Activated naive CD4-positive, alpha-beta T cell treated with anti-CD3 and anti-CD28 coated beads for 36 hours (primary cell): Measurements from ENCODE around the gene EML6. TPM values are rescaled to one million over a fixed set of nuclear protein-coding genes. Genes with fewer than 3 reads are reported as not detected.

Experiments
- CTCF ChIA-PET: fragments of 350-600 bp; sonication (Branson Sonifier 250); formaldehyde crosslinking; loops from one replicate; lab custom pipeline; 2021; ENCODE audit warnings: antibody characterized with exemption; lab: Charles Lee
- DNase-seq: peaks from one replicate; pipeline ENCODE4 v3.0.0-alpha.2; 2020
- H3K27ac Mint-ChIP-seq: one replicate; pipeline ENCODE4 v1.8.0; 2021; ENCODE audit warnings: mild to moderate bottlenecking, mixed read lengths
- H3K27me3 Mint-ChIP-seq: one replicate; pipeline ENCODE4 v1.8.0; 2021; ENCODE audit warnings: low read depth, mixed read lengths
- H3K36me3 Mint-ChIP-seq: one replicate; pipeline ENCODE4 v1.8.0; 2021; ENCODE audit warnings: low read depth, mixed read lengths
- H3K4me1 Mint-ChIP-seq: one replicate; pipeline ENCODE4 v1.8.0; 2021; ENCODE audit warnings: low read depth, mixed read lengths
- H3K4me3 Mint-ChIP-seq: one replicate; pipeline ENCODE4 v1.8.0; 2021; ENCODE audit warnings: mild to moderate bottlenecking, moderate library complexity, mixed read lengths
- H3K9me3 Mint-ChIP-seq: one replicate; pipeline ENCODE4 v1.8.0; 2021; ENCODE audit warnings: mixed read lengths
- intact Hi-C: fragments of 100-400 bp; cut with micrococcal nuclease; formaldehyde crosslinking; loops from one replicate; pipeline ENCODE4 v1.15.1; 2023
- total RNA-seq, 2 experiments: library from RNA; stranded (reverse); gene quantifications; one replicate each; pipeline ENCODE4 v1.2.3, GENCODE V29; 2021

Gene EML6
- total RNA-seq, 2 experiments from 2014 or later, result 0.38 to 0.49 TPM

GRCh38 chr2:54810246-54810645 lies 86.8 kb downstream of the EML6 start:
- Mint-ChIP-seq H3K9me3 (no peaks in the 10 kb centered on the region), H3K27ac (no peak overlapping the region), H3K27me3 (peaks cover 13% of the 10 kb centered on the region), H3K4me1 (no peaks in the 10 kb centered on the region), H3K36me3 (no peaks in the 10 kb centered on the region), H3K4me3 (no peak overlapping the region)
- DNase-seq, result no peak
- CTCF ChIA-PET, result no interaction called here
- intact Hi-C loops, result no loop called here

DNA sequence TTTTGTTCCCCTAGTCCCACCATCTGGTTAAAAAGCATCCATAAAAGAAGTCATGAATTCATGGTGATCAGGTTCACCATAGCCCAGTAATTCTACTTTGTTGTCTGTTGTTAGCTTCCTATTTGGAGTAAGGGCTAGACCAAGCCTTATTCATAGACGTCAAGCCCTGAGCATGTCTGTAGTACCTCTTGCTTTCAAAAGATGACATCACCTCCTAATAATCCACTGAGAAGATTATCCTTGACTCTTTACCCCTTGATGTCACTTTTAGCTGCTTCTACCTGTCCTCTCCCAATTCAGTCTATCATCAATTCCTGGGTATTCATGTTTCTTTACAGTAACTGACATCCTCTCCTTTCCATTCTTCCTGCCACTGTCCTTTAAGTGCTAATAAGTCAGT lies 90.1 kb downstream of the EML6 start:
- Mint-ChIP-seq H3K27me3 (peaks cover 13% of the 10 kb centered on the region), H3K36me3 (no peaks in the 10 kb centered on the region), H3K9me3 (no peaks in the 10 kb centered on the region), H3K27ac (no peak overlapping the region), H3K4me1 (no peaks in the 10 kb centered on the region), H3K4me3 (no peak overlapping the region)
- DNase-seq, result no peak
- intact Hi-C loops, result no loop called here
- CTCF ChIA-PET, result no interaction called here

GRCh38 chr2:54814389-54815147 lies 91.1 kb downstream of the EML6 start:
- Mint-ChIP-seq H3K9me3 (no peaks in the 10 kb centered on the region), H3K27me3 (peaks cover 10% of the 10 kb centered on the region), H3K4me3 (no peak overlapping the region), H3K36me3 (no peaks in the 10 kb centered on the region), H3K4me1 (no peaks in the 10 kb centered on the region), H3K27ac (no peak overlapping the region)
- DNase-seq, result no peak
- intact Hi-C loops, result no loop called here
- CTCF ChIA-PET, result interaction anchor here (1.6 kb wide), 1 partner anchor 10 kb away, joined by 5 read pairs; no protein-coding TSS in a partner anchor

DNA sequence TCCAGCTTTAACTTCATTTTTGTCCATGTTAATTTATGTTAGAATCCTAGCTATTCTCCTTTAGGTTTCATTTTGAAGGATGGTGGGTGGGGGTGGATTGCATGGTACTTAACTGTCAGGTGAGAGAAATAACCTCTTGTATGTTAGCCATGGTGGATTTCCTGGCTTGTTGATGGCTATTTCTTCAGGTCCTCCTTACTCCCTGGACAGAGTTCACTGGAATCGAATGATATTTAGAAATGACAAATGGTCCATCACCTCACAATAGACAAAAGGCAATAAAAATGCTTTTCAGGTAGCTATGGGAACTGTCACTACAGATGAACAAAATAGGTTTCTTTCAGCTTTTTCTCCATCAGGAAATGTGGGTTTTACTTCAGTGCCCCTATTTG lies 91.7 kb downstream of the EML6 start:
- Mint-ChIP-seq H3K4me1 (no peaks in the 10 kb centered on the region), H3K9me3 (no peaks in the 10 kb centered on the region), H3K27ac (no peak overlapping the region), H3K27me3 (peaks cover 8% of the 10 kb centered on the region), H3K4me3 (no peak overlapping the region), H3K36me3 (no peaks in the 10 kb centered on the region)
- intact Hi-C loops, result no loop called here
- CTCF ChIA-PET, result interaction anchor here (1.6 kb wide), 1 partner anchor 9 kb away, joined by 5 read pairs; no protein-coding TSS in a partner anchor
- no peak for DNase-seq

DNA sequence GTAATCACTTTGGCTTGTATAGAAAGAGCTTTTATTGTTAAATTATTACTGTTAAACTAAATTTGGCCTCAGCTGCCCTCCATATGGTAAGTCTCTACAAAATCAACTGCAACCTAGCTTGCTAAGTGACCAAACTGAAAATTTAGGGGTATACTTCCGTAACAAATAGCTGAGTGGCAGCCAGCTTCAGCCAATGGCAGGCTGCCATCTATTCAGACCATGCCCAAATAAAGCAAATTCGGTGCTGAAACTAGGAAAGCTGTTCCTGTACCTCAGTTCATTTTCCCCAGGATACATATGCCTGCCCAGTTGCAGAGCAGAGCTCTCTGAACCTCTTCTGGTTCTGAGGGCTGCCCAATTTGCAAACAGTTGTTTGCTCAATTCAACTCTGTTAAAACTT lies 94.8 kb downstream of the EML6 start:
- H3K4me3 Mint-ChIP-seq, result no peak overlapping the region
- H3K36me3 Mint-ChIP-seq, result no peaks in the 10 kb centered on the region
- peaks cover 7% of the 10 kb centered on the region for H3K27me3 Mint-ChIP-seq
- CTCF ChIA-PET, result interaction anchor here (1.3 kb wide), 1 partner anchor 20 kb away, joined by 3 read pairs; no protein-coding TSS in a partner anchor
- no peaks in the 10 kb centered on the region for H3K9me3 Mint-ChIP-seq
- intact Hi-C loops, result no loop called here
- H3K4me1 Mint-ChIP-seq, result no peaks in the 10 kb centered on the region
- no peak for DNase-seq
- H3K27ac Mint-ChIP-seq, result no peak overlapping the region

DNA sequence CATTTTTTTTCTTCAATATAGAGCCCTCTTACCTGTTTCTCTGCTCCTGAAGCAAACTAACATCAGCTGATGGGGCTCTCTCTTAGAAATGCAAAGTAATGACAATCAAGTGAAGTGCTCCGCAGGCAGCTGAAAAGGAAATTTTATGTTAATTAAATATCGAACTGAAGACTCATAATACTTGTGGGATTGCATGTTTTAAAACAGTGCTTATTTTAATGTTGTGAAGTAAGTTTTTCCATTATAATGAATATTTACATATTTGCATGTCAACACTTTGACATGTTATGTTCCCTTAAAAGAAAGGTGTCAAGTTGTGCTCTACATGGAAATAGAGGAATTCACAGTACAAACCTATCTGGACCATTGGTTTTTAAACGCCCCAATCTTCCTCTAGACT lies 97.1 kb downstream of the EML6 start:
- DNase-seq, result no peak
- intact Hi-C loops, result no loop called here
- Mint-ChIP-seq H3K9me3 (no peaks in the 10 kb centered on the region), H3K27me3 (peaks cover 4% of the 10 kb centered on the region), H3K36me3 (no peaks in the 10 kb centered on the region), H3K27ac (no peak overlapping the region), H3K4me3 (no peak overlapping the region), H3K4me1 (no peaks in the 10 kb centered on the region)
- CTCF ChIA-PET, result interaction anchor here (1.2 kb wide), 1 partner anchor 18 kb away, joined by 3 read pairs; no protein-coding TSS in a partner anchor

DNA sequence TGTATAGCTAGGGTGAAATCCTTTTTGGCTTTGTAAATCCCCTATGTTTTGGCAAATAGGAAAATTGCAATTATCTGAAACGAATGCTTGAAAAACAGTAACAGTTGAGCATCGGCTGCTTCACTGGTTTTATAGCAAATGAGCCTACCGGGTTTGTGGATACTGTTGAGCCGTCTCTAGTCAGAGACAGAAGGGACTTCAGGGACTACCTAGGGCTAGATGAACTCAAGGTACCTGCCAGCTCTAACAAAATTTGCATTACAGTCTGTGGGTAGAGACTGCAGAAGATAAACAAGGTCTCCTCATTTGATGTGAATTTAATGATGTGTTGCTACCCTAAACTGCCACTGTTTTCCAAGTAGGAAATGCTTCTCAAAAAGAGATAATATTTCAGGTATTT lies 101.1 kb downstream of the EML6 start:
- H3K27ac Mint-ChIP-seq, result no peak overlapping the region
- CTCF ChIA-PET, result interaction anchor here (1.0 to 1.5 kb wide), 3 partner anchors 9 to 17 kb away, joined by 3 to 5 read pairs (median 3); no protein-coding TSS in a partner anchor
- H3K27me3 Mint-ChIP-seq, result peaks cover 4% of the 10 kb centered on the region
- no peaks in the 10 kb centered on the region for H3K4me1 Mint-ChIP-seq
- intact Hi-C loops, result no loop called here
- no peaks in the 10 kb centered on the region for H3K36me3 Mint-ChIP-seq
- no peaks in the 10 kb centered on the region for H3K9me3 Mint-ChIP-seq
- no peak for DNase-seq
- no peak overlapping the region for H3K4me3 Mint-ChIP-seq

DNA sequence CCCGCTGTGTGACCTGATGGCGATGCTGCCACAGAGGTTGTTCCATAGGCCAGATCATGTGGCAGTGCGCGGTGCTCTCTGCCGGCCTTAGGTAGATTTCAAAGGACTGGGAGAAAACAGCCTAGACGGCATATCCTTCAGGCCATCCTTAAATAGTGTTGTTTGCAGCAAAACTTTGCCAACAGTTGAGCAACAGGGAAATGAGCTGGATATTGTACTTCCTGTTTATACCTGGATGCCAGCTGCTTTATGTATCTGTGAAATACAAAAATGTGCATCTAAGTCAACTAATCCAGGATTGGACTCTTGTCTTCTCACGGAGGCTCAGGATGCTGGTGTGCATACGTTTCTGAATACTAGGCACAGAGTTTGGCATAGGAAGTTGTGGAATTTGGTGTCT lies 107.1 kb downstream of the EML6 start:
- CTCF ChIA-PET, result interaction anchor here (1.1 kb wide), 1 partner anchor 8 kb away, joined by 3 read pairs; no protein-coding TSS in a partner anchor

GRCh38 chr2:54831480-54831879 lies 108.0 kb downstream of the EML6 start:
- intact Hi-C loops, result no loop called here
- Mint-ChIP-seq H3K4me3 (no peak overlapping the region), H3K27me3 (no peaks in the 10 kb centered on the region), H3K27ac (no peak overlapping the region), H3K4me1 (no peaks in the 10 kb centered on the region), H3K36me3 (no peaks in the 10 kb centered on the region), H3K9me3 (no peaks in the 10 kb centered on the region)
- no peak for DNase-seq
- CTCF ChIA-PET, result no interaction called here

More for the DNA sequence above, 107.1 kb downstream of the EML6 start:
- no peak overlapping the region for H3K27ac Mint-ChIP-seq
- no peak overlapping the region for H3K4me3 Mint-ChIP-seq
- H3K27me3 Mint-ChIP-seq, result no peaks in the 10 kb centered on the region
- no peaks in the 10 kb centered on the region for H3K36me3 Mint-ChIP-seq
- H3K4me1 Mint-ChIP-seq, result no peaks in the 10 kb centered on the region
- no peaks in the 10 kb centered on the region for H3K9me3 Mint-ChIP-seq
- DNase-seq, result no peak
- intact Hi-C loops, result no loop called here

DNA sequence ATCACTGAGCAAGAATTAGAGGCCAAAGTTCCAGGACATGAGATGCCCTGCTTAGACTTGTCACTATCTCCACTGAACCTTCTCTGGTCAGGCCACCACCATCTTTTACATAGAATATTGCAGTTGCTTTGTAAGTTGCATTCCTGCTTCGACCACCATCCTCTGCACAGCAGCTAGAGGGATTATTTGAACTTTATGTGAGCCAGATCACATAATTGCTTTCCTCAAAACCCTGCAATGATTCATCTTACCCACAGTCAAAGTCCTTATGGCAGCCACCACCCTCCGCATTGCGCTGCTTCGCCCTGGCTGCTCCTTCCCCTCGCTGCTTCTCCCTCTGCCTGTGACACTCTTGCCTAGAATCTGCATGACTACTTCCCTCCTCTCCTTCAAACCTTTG lies 111.3 kb downstream of the EML6 start:
- intact Hi-C loops, result loop anchor here (5.0 kb wide), 1 partner anchor 178 kb away; no protein-coding TSS in a partner anchor
- no peak overlapping the region for H3K27ac Mint-ChIP-seq
- no peaks in the 10 kb centered on the region for H3K9me3 Mint-ChIP-seq
- CTCF ChIA-PET, result no interaction called here
- no peaks in the 10 kb centered on the region for H3K36me3 Mint-ChIP-seq
- H3K4me1 Mint-ChIP-seq, result no peaks in the 10 kb centered on the region
- DNase-seq, result no peak
- no peak overlapping the region for H3K4me3 Mint-ChIP-seq
- no peaks in the 10 kb centered on the region for H3K27me3 Mint-ChIP-seq

GRCh38 chr2:54836477-54836876 lies 113.0 kb downstream of the EML6 start:
- no peaks in the 10 kb centered on the region for H3K9me3 Mint-ChIP-seq
- H3K27ac Mint-ChIP-seq, result no peak overlapping the region
- CTCF ChIA-PET, result interaction anchor here (1.2 kb wide), 1 partner anchor 170 kb away, joined by 3 read pairs; no protein-coding TSS in a partner anchor
- no peaks in the 10 kb centered on the region for H3K27me3 Mint-ChIP-seq
- intact Hi-C loops, result loop anchor here (5.0 kb wide), 1 partner anchor 176 kb away; no protein-coding TSS in a partner anchor
- no peaks in the 10 kb centered on the region for H3K4me1 Mint-ChIP-seq
- DNase-seq, result no peak
- no peak overlapping the region for H3K4me3 Mint-ChIP-seq
- no peaks in the 10 kb centered on the region for H3K36me3 Mint-ChIP-seq

DNA sequence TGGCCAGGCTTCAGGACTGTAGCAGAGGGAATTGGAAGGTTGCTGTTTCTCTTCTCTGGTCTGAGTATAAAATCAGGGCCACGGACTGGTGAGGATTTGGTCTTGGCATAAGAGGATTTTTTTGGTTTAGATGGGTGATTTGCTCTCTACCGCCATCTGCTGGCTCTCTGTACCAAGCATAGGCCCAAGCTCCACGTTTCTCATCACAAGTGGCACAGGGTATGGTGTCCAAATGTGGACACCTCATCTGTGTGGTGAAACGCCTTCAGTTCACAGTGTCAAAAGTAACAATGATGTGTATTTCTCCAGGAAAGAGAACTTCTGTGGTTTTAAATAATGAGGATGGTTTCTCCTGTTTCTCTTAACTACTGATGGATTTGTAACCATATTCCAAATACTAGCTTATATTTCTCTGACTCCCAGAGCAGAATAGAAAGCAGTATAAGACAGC lies 115.1 kb downstream of the EML6 start:
- no peak overlapping the region for H3K27ac Mint-ChIP-seq
- H3K36me3 Mint-ChIP-seq, result no peaks in the 10 kb centered on the region
- H3K4me1 Mint-ChIP-seq, result no peaks in the 10 kb centered on the region
- H3K4me3 Mint-ChIP-seq, result no peak overlapping the region
- no peaks in the 10 kb centered on the region for H3K27me3 Mint-ChIP-seq
- H3K9me3 Mint-ChIP-seq, result no peaks in the 10 kb centered on the region
- peak; percentile 80 for DNase-seq
- CTCF ChIA-PET, result interaction anchor here (0.5 to 2.8 kb wide), 43 partner anchors 8 to 731 kb away, joined by 3 to 22 read pairs (median 4); partner anchors contain the start of gene EML6
- intact Hi-C loops, result loop anchor here (1.0 to 5.0 kb wide), 11 partner anchors 58 to 731 kb away; partner anchors contain the start of gene EML6
